Loucy (cell line): ENCODE measurements around the gene WNT4.

Experiments
- EZH2phosphoT487 ChIP-seq: fragments of 200-600 bp; IDR thresholded peaks from 2 replicates; pipeline ENCODE4 v1.6.1; 2018; ENCODE audit warnings: antibody characterized with exemption, mild to moderate bottlenecking, moderate library complexity, borderline replicate concordance
- TF ChIP-seq, protein P1 (sequence below): fragments of 200-600 bp; sonication (generic); conservative IDR thresholded peaks from 2 replicates; pipeline ENCODE4 v1.5.1; 2014; ENCODE audit warnings: mild to moderate bottlenecking, antibody characterized with exemption, low read length

DNA sequence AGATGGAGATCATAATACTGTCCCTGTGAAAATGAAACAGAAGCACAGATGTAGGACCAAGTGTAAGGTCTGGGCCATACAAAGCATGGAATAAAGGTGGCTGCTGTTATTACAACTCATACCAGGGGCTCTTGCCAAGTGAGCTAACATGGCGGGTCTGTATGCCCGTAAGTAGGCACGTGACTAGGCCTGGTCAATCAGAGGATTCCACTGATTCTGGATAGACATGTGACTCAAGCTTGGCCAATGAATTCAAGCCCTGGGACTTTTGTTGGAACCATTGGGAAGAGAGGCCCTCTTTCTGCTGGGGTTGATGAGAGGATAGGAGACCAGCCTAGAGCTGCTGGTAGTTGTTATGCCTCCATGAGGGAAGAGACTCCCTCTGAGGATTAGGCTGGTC is 47.8 kb upstream of the WNT4 start:
- TF ChIP-seq, protein P1, sequence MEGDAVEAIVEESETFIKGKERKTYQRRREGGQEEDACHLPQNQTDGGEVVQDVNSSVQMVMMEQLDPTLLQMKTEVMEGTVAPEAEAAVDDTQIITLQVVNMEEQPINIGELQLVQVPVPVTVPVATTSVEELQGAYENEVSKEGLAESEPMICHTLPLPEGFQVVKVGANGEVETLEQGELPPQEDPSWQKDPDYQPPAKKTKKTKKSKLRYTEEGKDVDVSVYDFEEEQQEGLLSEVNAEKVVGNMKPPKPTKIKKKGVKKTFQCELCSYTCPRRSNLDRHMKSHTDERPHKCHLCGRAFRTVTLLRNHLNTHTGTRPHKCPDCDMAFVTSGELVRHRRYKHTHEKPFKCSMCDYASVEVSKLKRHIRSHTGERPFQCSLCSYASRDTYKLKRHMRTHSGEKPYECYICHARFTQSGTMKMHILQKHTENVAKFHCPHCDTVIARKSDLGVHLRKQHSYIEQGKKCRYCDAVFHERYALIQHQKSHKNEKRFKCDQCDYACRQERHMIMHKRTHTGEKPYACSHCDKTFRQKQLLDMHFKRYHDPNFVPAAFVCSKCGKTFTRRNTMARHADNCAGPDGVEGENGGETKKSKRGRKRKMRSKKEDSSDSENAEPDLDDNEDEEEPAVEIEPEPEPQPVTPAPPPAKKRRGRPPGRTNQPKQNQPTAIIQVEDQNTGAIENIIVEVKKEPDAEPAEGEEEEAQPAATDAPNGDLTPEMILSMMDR: no peak
- no peak for TF ChIP-seq EZH2phosphoT487
